LNCaP clone FGC (cell line): ENCODE measurements around the gene ENTPD2.

Experiments used
- DNase-seq: peaks from one replicate; pipeline ENCODE4 v3.0.0-alpha.2; 2011; ENCODE audit warnings: low read depth
- H3K4me3 ChIP-seq: 2 replicates; pipeline ENCODE4 v1.5.1; 2011; ENCODE audit warnings: mild to moderate bottlenecking, low read depth, low read length, control low read depth
- CTCF ChIP-seq: IDR thresholded peaks from 2 replicates; pipeline ENCODE4 v1.5.1; 2012; ENCODE audit warnings: mild to moderate bottlenecking; ENCODE audit not compliant: control insufficient read depth, insufficient read depth; ENCODE audit errors: extremely low read depth

Gene ENTPD2

DNA sequence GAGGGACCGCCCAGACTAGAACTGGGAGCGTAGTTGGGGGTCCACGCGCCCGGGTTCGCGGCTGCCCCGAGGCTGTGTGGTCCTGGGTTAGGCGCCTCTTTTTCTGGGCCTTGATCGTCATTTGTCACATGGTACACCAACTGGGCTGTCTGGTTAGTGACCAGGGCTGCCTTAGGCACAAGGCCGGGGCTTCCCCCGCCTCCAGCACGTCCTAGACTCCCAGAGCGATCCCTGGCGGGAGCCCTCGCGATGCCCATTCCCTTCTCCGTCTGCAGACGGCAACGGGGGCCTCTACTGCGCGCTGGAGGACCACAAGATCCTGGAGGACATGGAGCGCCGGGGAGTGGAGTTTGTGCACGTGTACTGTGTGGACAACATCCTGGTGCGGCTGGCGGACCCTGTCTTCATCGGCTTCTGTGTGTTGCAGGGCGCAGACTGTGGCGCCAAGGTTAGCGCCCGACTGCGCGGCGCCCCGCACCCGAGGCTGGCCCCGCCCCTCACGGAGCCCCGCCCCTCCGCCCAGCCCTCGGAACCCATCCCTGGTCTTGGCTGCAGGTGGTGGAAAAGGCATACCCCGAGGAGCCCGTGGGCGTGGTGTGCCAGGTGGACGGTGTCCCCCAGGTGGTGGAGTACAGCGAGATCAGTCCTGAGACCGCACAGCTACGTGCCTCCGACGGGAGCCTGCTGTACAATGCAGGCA, 25.0 kb upstream of the ENTPD2 start:
- DNase-seq, result no peak
- H3K4me3 ChIP-seq, result no peak overlapping the region
- TF ChIP-seq CTCF, result no peak

DNA sequence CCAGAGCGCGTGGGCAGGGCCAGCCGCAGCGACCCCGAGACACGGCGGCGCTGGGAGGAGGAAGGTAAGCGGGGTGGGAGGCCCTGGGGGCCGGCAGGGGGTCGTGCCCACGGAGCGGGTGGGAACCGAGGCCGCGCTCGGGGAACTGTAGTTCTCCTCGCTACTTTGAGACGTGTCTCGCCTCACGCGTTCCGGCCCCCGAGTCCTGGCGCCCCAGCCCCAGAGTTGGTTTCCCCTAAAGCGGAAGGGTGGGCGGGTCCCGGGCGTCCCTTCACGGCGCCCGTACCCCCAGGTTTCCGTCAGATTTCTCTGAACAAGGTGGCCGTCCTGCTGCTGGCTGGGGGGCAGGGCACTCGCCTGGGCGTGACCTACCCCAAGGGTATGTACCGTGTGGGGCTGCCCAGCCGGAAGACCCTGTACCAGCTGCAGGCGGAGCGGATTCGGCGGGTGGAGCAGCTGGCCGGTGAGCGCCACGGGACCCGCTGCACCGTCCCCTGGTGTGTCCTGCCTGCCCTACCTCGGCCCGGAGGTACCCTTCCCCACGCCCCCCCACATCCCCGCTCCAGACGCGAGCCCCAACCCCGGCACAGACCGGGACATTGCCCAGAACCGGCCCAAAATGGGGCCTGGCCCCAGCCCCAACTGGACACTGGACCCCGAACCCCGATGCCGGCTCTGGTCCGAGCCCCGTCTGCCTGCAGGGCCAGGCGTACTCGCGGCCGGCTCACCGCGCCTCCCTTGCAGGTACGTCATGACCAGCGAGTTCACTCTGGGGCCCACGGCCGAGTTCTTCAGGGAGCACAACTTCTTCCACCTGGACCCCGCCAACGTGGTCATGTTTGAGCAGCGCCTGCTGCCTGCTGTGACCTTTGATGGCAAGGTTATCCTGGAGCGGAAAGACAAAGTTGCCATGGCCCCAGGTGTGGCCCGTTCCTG, 24.2 kb upstream of the ENTPD2 start:
- peak overlapping the region; percentile 69 for H3K4me3 ChIP-seq
- TF ChIP-seq CTCF, result no peak
- no peak for DNase-seq

- peak within 1 kb of the TSS; percentile 69 for H3K4me3 ChIP-seq
- DNase-seq, result no peak
- TF ChIP-seq CTCF, result no peak
Observed at GRCh38 chr9:137077010-137077747, 23.3 kb upstream of the ENTPD2 start, which contains the start of gene UAP1L1. UAP1L1 (plus strand) TSS chr9:137077517; CDS start chr9:137077533, 16 bp downstream.

DNA sequence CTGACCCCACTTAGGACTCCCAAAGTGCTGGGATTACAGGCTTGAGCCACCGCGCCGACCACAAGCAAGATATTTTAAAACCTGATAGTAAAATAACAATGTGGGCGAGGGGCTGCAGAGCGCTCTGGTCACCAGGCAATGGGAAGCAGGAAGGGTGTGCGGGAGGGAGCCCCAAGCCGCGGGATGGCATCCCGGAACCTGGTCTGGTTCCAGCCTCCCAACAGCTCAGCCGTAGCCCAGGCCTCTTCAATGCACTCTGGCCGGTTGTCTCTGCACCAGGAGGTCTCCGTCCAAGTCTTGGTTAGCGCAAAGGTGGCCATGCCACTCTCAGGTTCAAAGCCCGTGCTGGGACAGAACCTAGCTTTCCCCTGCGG, 22.8 kb upstream of the ENTPD2 start:
- no peak for DNase-seq
- TF ChIP-seq CTCF, result no peak
- H3K4me3 ChIP-seq, result peak overlapping the region; percentile 28; the same call in 1 of the 2 replicates

GRCh38 chr9:137075275-137075775, 21.5 kb upstream of the ENTPD2 start:
- no peak for TF ChIP-seq CTCF
- no peak overlapping the region for H3K4me3 ChIP-seq
- no peak for DNase-seq

DNA sequence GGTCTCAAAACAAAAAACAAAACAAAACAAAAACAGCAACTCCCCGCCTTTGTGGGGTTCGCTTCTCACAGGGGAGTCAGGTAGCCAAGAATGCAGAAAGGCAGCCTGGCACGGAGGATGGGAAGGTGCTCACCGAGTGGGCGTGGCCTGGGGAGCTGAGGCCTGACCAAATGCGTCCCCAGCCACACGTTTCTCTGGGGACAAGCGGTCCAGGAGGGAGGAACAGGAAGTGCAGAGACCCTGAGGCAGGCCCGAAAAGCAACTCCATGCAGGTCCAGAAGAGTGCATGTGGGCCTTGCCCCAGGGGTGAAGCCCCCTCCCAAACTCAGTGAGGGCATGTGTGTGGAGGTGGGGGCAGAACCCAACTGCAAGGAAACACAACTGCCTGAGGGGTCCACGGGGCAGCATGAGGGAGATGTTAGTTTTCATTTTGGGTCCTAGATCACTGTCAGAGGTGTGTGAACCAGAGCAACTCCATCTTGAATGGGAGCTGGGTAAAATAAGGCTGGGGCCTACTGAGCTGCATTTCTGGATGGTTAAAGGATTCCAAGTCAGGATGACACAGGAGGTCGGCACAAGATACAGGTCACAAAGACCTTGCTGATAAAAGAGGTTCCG, 20.9 kb upstream of the ENTPD2 start:
- no peak overlapping the region for H3K4me3 ChIP-seq
- DNase-seq, result no peak
- no peak for TF ChIP-seq CTCF
